H9 (cell line): ENCODE measurements around the gene UTP15. TPM values are rescaled to one million over a fixed set of nuclear protein-coding genes. Genes with fewer than 3 reads are reported as not detected.

Experiments used
- DNase-seq: peaks from one replicate; pipeline ENCODE4 v3.0.0-alpha.2; 2017
- H2AFZ ChIP-seq: one replicate; pipeline ENCODE4 v1.6.1; 2013; ENCODE audit warnings: mild to moderate bottlenecking, low read length, control low read depth, moderate library complexity
- H2AK5ac ChIP-seq: 2 replicates; pipeline ENCODE4 v1.6.1; 2013; ENCODE audit warnings: low read length, control low read depth, mixed read lengths; ENCODE audit not compliant: insufficient read length
- H2BK120ac ChIP-seq: one replicate; pipeline ENCODE4 v1.6.1; 2013; ENCODE audit warnings: low read depth, mild to moderate bottlenecking, low read length, control low read depth, inconsistent platforms; ENCODE audit not compliant: poor library complexity, severe bottlenecking
- H2BK12ac ChIP-seq: 2 replicates; pipeline ENCODE4 v1.6.1; 2013; ENCODE audit warnings: low read length, control low read depth, mixed read lengths, low read depth; ENCODE audit not compliant: insufficient read length
- H2BK15ac ChIP-seq: 2 replicates; pipeline ENCODE4 v1.6.1; 2013; ENCODE audit warnings: low read depth, low read length, control low read depth
- H2BK20ac ChIP-seq: one replicate; pipeline ENCODE4 v1.6.1; 2013; ENCODE audit warnings: low read depth, mild to moderate bottlenecking, low read length, control low read depth, inconsistent platforms; ENCODE audit not compliant: poor library complexity, severe bottlenecking
- H2BK5ac ChIP-seq: 2 replicates; pipeline ENCODE4 v1.6.1; 2013; ENCODE audit warnings: low read length, control low read depth, mixed read lengths; ENCODE audit not compliant: insufficient read length
- H3K14ac ChIP-seq: 2 replicates; pipeline ENCODE4 v1.6.1; 2013; ENCODE audit warnings: low read length, control low read depth; ENCODE audit not compliant: insufficient read depth
- H3K18ac ChIP-seq: 2 replicates; pipeline ENCODE4 v1.6.1; 2013; ENCODE audit warnings: low read depth, mild to moderate bottlenecking, mixed read lengths, low read length, control low read depth; ENCODE audit not compliant: insufficient read length
- H3K23ac ChIP-seq: 2 replicates; pipeline ENCODE4 v1.6.1; 2013; ENCODE audit warnings: low read length, control low read depth, mixed read lengths, low read depth; ENCODE audit not compliant: insufficient read length
- H3K23me2 ChIP-seq: 2 replicates; pipeline ENCODE4 v1.6.1; 2013; ENCODE audit warnings: low read depth, mild to moderate bottlenecking, mixed read lengths, low read length, control low read depth; ENCODE audit not compliant: insufficient read length, poor library complexity, severe bottlenecking
- H3K27ac ChIP-seq: 2 replicates; pipeline ENCODE4 v1.5.1; 2013; ENCODE audit warnings: low read length, control low read depth, mixed read lengths, low read depth; ENCODE audit not compliant: insufficient read length
- H3K27me3 ChIP-seq: 2 replicates; pipeline ENCODE4 v1.6.1; 2013; ENCODE audit warnings: low read length, control low read depth, inconsistent platforms; ENCODE audit not compliant: insufficient read depth
- H3K4ac ChIP-seq: 2 replicates; pipeline ENCODE4 v1.6.1; 2013; ENCODE audit warnings: low read depth, mild to moderate bottlenecking, control low read depth, inconsistent platforms, low read length, moderate library complexity
- H3K4me1 ChIP-seq: 2 replicates; pipeline ENCODE4 v1.6.1; 2013; ENCODE audit warnings: low read length, control low read depth, inconsistent platforms; ENCODE audit not compliant: insufficient read depth
- H3K4me2 ChIP-seq: 2 replicates; pipeline ENCODE4 v1.6.1; 2013; ENCODE audit warnings: low read length, control low read depth, mixed read lengths; ENCODE audit not compliant: insufficient read length, insufficient read depth
- H3K56ac ChIP-seq: 2 replicates; pipeline ENCODE4 v1.6.1; 2013; ENCODE audit warnings: low read depth, mild to moderate bottlenecking, mixed read lengths, low read length, control low read depth; ENCODE audit not compliant: insufficient read length
- H3K79me1 ChIP-seq: 2 replicates; pipeline ENCODE4 v1.6.1; 2013; ENCODE audit warnings: low read depth, mild to moderate bottlenecking, moderate library complexity, low read length, control low read depth, inconsistent platforms; ENCODE audit not compliant: insufficient read depth, poor library complexity, severe bottlenecking
- H3K79me2 ChIP-seq: 2 replicates; pipeline ENCODE4 v1.6.1; 2013; ENCODE audit warnings: low read length, control low read depth, inconsistent platforms; ENCODE audit not compliant: insufficient read depth
- H3K9ac ChIP-seq: 2 replicates; pipeline ENCODE4 v1.6.1; 2013; ENCODE audit warnings: low read length, control low read depth, mixed read lengths; ENCODE audit not compliant: insufficient read length; ENCODE audit errors: extremely low read depth
- H3K9me3 ChIP-seq: one replicate; pipeline ENCODE4 v1.6.1; 2013; ENCODE audit warnings: low read depth, low read length, inconsistent platforms; ENCODE audit not compliant: control insufficient read depth
- H3T11ph ChIP-seq: one replicate; pipeline ENCODE4 v1.6.1; 2013; ENCODE audit warnings: mild to moderate bottlenecking, low read length, control low read depth, inconsistent platforms
- H4K20me1 ChIP-seq: one replicate; pipeline ENCODE4 v1.6.1; 2013; ENCODE audit not compliant: control insufficient read depth, insufficient read length, insufficient read depth
- H4K5ac ChIP-seq: 2 replicates; pipeline ENCODE4 v1.6.1; 2013; ENCODE audit warnings: low read depth, mild to moderate bottlenecking, mixed read lengths, low read length, control low read depth; ENCODE audit not compliant: insufficient read length
- H4K8ac ChIP-seq: replicated peaks from 2 replicates; pipeline ENCODE4 v1.6.1; 2013; ENCODE audit warnings: low read length, control low read depth, mixed read lengths, low read depth; ENCODE audit not compliant: insufficient read length
- H4K91ac ChIP-seq: 2 replicates; pipeline ENCODE4 v1.6.1; 2013; ENCODE audit warnings: low read depth, mild to moderate bottlenecking, moderate library complexity, mixed read lengths, low read length, control low read depth; ENCODE audit not compliant: insufficient read length
- H3K27ac Mint-ChIP-seq, 3 experiments: 2 replicates in 2 of 3; 3 replicates in 1 of 3; pipeline ENCODE4 v1.8.0; 2020 to 2021; ENCODE audit warnings: mixed read lengths in 3 of 3, mild to moderate bottlenecking in 1 of 3, moderate library complexity in 1 of 3
- H3K27me3 Mint-ChIP-seq: 2 replicates; pipeline ENCODE4 v1.8.0; 2021; ENCODE audit warnings: low read depth, mild to moderate bottlenecking, moderate library complexity, mixed read lengths
- H3K36me3 Mint-ChIP-seq, 3 experiments: 2 replicates in 2 of 3; 3 replicates in 1 of 3; pipeline ENCODE4 v1.8.0; 2020 to 2021; ENCODE audit warnings: low read depth in 3 of 3, mixed read lengths in 3 of 3; ENCODE audit not compliant: insufficient read depth in 1 of 3
- H3K4me1 Mint-ChIP-seq, 2 experiments: 2 replicates each; pipeline ENCODE4 v1.8.0; 2020; ENCODE audit warnings: mixed read lengths in 2 of 2
- H3K4me3 Mint-ChIP-seq, 2 experiments: 2 replicates in 1 of 2; 3 replicates in 1 of 2; pipeline ENCODE4 v1.8.0; 2020 to 2021; ENCODE audit warnings: mild to moderate bottlenecking in 2 of 2, mixed read lengths in 2 of 2, moderate library complexity in 1 of 2
- H3K9me3 Mint-ChIP-seq, 2 experiments: 2 replicates in 1 of 2; 3 replicates in 1 of 2; pipeline ENCODE4 v1.8.0; 2020; ENCODE audit warnings: mild to moderate bottlenecking in 2 of 2, mixed read lengths in 2 of 2, moderate library complexity in 1 of 2
- CTCF ChIP-seq: fragments of 200-600 bp; sonication (generic); conservative IDR thresholded peaks from 3 replicates; pipeline ENCODE4 v1.8.0; 2021; ENCODE audit warnings: antibody characterized with exemption, mild to moderate bottlenecking
- total RNA-seq: library from RNA; stranded (reverse); gene quantifications from 2 replicates; pipeline ENCODE4 v1.2.1, GENCODE V29; 2021

The UTP15 gene
- total RNA-seq, 1 experiment from 2014 or later: 43.5 TPM

GRCh38 chr5:73631500-73631899 lies 66.0 kb downstream of the UTP15 start:
- H2BK15ac ChIP-seq: no peak overlapping the region
- H4K20me1 ChIP-seq: no peaks in the 10 kb centered on the region
- no peaks in the 10 kb centered on the region for H3K4me1 ChIP-seq
- no peak overlapping the region for H3K4me2 ChIP-seq
- H3K27me3 Mint-ChIP-seq: peaks cover 60% of the 10 kb centered on the region
- no peak overlapping the region for H3T11ph ChIP-seq
- H3K23me2 ChIP-seq: no peaks in the 10 kb centered on the region
- H3K9ac ChIP-seq: no peak overlapping the region
- H3K9me3 ChIP-seq: no peaks in the 10 kb centered on the region
- no peak overlapping the region for H2BK120ac ChIP-seq
- H3K27me3 ChIP-seq: peaks cover 10% of the 10 kb centered on the region; the same call in 1 of the 2 replicates
- H3K18ac ChIP-seq: no peak overlapping the region
- H3K36me3 Mint-ChIP-seq: no peaks in the 10 kb centered on the region
- no peak overlapping the region for H2BK5ac ChIP-seq
- no peak overlapping the region for H3K27ac Mint-ChIP-seq
- H2AFZ ChIP-seq: no peak overlapping the region
- no peak overlapping the region for H4K5ac ChIP-seq
- no peak overlapping the region for H4K8ac ChIP-seq
- no peak overlapping the region for H4K91ac ChIP-seq
- H3K9me3 Mint-ChIP-seq: no peaks in the 10 kb centered on the region
- H3K4me1 Mint-ChIP-seq: peaks cover 0 to 7% of the 10 kb centered on the region in 2 experiments; a peak in 2 of 4 replicates
- H3K23ac ChIP-seq: no peak overlapping the region
- no peak for TF ChIP-seq CTCF
- H2AK5ac ChIP-seq: no peak overlapping the region
- H3K27ac ChIP-seq: no peak overlapping the region
- no peak overlapping the region for H2BK12ac ChIP-seq
- H2BK20ac ChIP-seq: no peak overlapping the region
- no peaks in the 10 kb centered on the region for H3K79me2 ChIP-seq
- H3K79me1 ChIP-seq: no peaks in the 10 kb centered on the region
- no peak overlapping the region for H3K4me3 Mint-ChIP-seq
- no peak overlapping the region for H3K4ac ChIP-seq
- DNase-seq: no peak
- no peak overlapping the region for H3K56ac ChIP-seq
- no peak overlapping the region for H3K14ac ChIP-seq

Other genes starting within 250 kb of the UTP15 start
- gene FOXD1, start 117.0 kb upstream of the UTP15 start, total RNA-seq: 0.20 and 0.31 TPM in 2 replicates
- 861 and 876 TPM in 2 replicates for gene BTF3, start 67.3 kb upstream of the UTP15 start, total RNA-seq
- 6.6 and 8.9 TPM in 2 replicates for gene ANKRA2, start 104 bp upstream of the UTP15 start, total RNA-seq
- gene ARHGEF28, start 60.5 kb downstream of the UTP15 start, total RNA-seq: 0.24 and 0.57 TPM in 2 replicates